SK-N-MC (cell line): Measurements from ENCODE around the gene FGF14.

Source experiments
- DNase-seq: peaks from one replicate; pipeline ENCODE4 v3.0.0-alpha.2; 2011; ENCODE audit warnings: low read depth, low spot score
- H3K27ac ChIP-seq: fragments of 200-600 bp; sonication (generic); 2 replicates; pipeline ENCODE4 v1.5.1; 2016; ENCODE audit warnings: mixed run types
- H3K36me3 ChIP-seq: fragments of 200-600 bp; sonication (generic); 2 replicates; pipeline ENCODE4 v1.6.1; 2017; ENCODE audit warnings: antibody characterized with exemption, low read length, mixed read lengths; ENCODE audit not compliant: insufficient read depth
- H3K4me3 ChIP-seq: fragments of 200-600 bp; sonication (generic); 2 replicates; pipeline ENCODE4 v1.5.1; 2016
- H3K9ac ChIP-seq: fragments of 200-600 bp; sonication (generic); 2 replicates; pipeline ENCODE4 v1.8.0; 2017; ENCODE audit warnings: mixed run types, mixed read lengths; ENCODE audit not compliant: insufficient read length
- H3K9me3 ChIP-seq: fragments of 200-600 bp; sonication (generic); 2 replicates; pipeline ENCODE4 v1.6.1; 2017; ENCODE audit warnings: low read depth, mild to moderate bottlenecking, antibody characterized with exemption, low read length, moderate library complexity, mixed read lengths
- EZH2 ChIP-seq: fragments of 200-600 bp; sonication (generic); IDR thresholded peaks from one replicate; pipeline ENCODE4 v1.6.1; 2017; ENCODE audit warnings: antibody characterized with exemption
- FOXP2 ChIP-seq: optimal IDR thresholded peaks from 2 replicates; pipeline ENCODE3; 2011; ENCODE audit warnings: mild to moderate bottlenecking, moderate library complexity; ENCODE audit not compliant: insufficient read depth; ENCODE audit errors: extremely low read length, control extremely low read depth
- POLR2AphosphoS5 ChIP-seq: IDR thresholded peaks from 2 replicates; pipeline ENCODE4 v1.6.1; 2012; ENCODE audit warnings: mild to moderate bottlenecking, low read depth, low read length, borderline replicate concordance

FGF14 gene

DNA sequence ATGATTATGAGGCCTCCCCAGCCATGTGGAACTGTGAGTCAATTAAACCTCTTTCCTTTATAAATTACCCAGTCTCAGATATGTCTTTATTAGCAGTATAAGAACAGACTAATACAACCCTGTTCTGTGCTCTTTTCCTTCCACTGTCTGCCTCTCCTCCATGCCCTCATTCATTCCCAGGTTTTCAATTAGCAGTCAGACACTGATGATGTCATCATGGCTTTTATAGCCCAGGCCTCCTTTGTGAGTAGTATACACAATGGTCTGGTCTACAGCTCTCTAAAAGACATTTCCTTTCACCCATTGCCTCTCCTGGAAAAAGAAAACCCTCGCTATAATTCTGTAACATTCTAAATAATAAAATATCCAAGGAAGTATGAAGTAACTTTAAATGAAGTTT lies 25.5 kb downstream of the FGF14 start:
- TF ChIP-seq EZH2 (no peak), FOXP2 (no peak), POLR2AphosphoS5 (no peak)
- Histone ChIP-seq H3K9me3 (no peaks in the 10 kb centered on the region), H3K36me3 (no peaks in the 10 kb centered on the region), H3K9ac (no peak overlapping the region), H3K27ac (no peak overlapping the region), H3K4me3 (no peak overlapping the region)
- no peak for DNase-seq

DNA sequence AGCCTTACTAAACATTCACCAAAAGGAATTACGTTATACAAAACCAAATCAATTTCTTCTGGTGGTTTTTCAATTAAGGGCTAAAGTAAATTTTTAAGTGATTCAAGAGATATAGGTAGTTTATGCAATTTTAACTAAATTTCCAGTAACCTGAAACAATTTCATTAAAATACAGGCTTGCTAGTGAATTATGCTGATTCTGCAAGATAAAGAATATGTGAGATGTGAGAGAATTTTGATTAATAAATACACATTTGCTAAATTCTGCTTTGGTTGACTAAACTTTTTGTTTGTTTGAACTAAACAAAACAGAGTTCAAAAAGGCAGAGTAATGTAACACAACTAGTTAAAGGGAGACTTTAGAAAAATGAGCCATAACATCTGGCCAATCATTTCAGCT lies 27.1 kb downstream of the FGF14 start:
- TF ChIP-seq POLR2AphosphoS5 (no peak), FOXP2 (no peak), EZH2 (no peak)
- no peak overlapping the region for H3K4me3 ChIP-seq

DNA sequence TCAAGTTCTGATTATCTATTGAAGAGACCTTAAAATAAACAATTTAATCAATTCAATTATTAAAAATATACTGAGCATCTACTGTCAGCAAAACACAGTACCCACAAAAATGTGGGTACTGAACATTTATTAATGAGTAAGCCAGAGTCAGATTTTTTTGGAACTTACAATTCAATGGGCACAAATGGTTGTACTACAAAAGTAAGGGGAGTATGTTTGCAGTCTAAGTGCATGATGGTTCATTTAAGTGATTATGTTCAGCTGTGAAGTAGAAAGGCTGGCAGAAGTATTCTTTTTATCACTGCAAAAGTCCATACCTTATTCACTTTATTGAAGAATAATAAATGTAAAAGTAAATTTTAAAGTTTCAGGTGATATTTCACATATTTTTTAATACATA lies 27.6 kb downstream of the FGF14 start:
- Histone ChIP-seq H3K27ac (no peak overlapping the region), H3K36me3 (no peaks in the 10 kb centered on the region), H3K4me3 (no peak overlapping the region), H3K9me3 (no peaks in the 10 kb centered on the region), H3K9ac (no peak overlapping the region)
- no peak for DNase-seq
- TF ChIP-seq POLR2AphosphoS5: no peak
- no peak for TF ChIP-seq EZH2
- no peak for TF ChIP-seq FOXP2

More for the DNA sequence above, 27.1 kb downstream of the FGF14 start:
- DNase-seq: no peak
- no peaks in the 10 kb centered on the region for H3K9me3 ChIP-seq
- H3K9ac ChIP-seq: no peak overlapping the region
- no peak overlapping the region for H3K27ac ChIP-seq
- no peaks in the 10 kb centered on the region for H3K36me3 ChIP-seq

DNA sequence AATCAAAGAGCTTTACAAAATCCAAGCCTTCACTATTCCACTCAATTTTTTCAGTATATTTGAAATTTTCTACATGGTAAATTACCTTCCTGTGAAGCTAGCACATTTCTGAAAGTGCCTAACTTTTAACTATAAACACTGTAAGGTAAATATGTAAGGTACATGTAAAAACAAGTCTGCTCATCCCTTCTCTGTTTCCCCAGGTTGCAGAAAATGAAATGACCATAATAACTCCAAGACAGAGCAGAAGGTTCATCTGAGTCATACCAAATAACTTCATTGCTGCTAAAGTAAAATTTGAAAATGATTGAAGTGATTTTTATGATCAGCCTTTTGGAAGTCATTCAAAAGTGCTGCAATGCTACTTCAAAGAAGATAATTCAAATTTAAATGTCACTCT lies 28.6 kb downstream of the FGF14 start:
- no peak for DNase-seq
- no peak overlapping the region for H3K9ac ChIP-seq
- no peaks in the 10 kb centered on the region for H3K9me3 ChIP-seq
- H3K27ac ChIP-seq: no peak overlapping the region
- H3K36me3 ChIP-seq: no peaks in the 10 kb centered on the region
- H3K4me3 ChIP-seq: no peak overlapping the region
- no peak for TF ChIP-seq EZH2
- no peak for TF ChIP-seq POLR2AphosphoS5
- no peak for TF ChIP-seq FOXP2

DNA sequence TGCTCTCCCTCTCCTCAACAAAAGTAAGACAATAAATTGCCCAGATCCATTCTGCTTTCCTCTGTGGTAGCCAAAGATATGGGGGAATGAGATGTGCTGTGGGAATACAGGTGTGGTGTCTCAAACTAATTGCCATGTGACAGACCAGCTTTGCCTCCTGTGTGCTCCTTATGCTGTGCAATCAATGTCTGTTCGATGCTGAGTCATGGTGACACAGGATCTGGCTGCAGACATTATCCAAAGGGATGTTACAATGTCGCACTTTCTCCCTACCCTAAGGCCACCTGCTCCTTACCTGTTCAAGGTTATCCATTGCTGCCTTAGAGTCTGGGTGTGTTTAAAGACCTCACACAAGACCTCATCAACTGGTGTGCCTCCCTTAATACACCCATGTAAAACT lies 32.5 kb downstream of the FGF14 start:
- Histone ChIP-seq H3K9me3 (no peaks in the 10 kb centered on the region), H3K36me3 (no peaks in the 10 kb centered on the region), H3K27ac (no peak overlapping the region), H3K9ac (no peak overlapping the region), H3K4me3 (no peak overlapping the region)
- no peak for DNase-seq
- TF ChIP-seq POLR2AphosphoS5: no peak
- TF ChIP-seq FOXP2: no peak
- TF ChIP-seq EZH2: no peak

DNA sequence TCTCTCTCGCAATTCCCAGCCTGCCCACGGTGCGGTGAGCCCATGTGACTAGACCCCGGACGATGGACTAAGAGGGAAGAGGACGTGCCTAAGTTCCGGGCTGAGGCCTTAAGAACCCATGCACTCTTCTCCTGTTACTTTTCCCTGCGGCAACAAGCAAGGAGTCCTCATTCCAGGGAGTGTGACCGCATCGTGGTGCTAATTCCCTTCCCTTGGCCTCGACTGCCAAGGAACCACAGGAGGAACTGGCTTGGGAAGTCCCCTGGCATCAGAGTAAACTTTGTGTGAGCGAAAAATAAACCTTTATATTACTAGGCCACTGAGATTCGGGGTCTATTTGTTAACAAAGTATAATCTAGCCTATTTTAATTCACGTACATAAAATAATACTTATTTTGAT lies 34.0 kb downstream of the FGF14 start:
- TF ChIP-seq POLR2AphosphoS5: no peak
- TF ChIP-seq EZH2: no peak
- TF ChIP-seq FOXP2: no peak
- H3K36me3 ChIP-seq: no peaks in the 10 kb centered on the region
- H3K4me3 ChIP-seq: no peak overlapping the region
- H3K9ac ChIP-seq: no peak overlapping the region
- no peak overlapping the region for H3K27ac ChIP-seq
- H3K9me3 ChIP-seq: no peaks in the 10 kb centered on the region
- no peak for DNase-seq

DNA sequence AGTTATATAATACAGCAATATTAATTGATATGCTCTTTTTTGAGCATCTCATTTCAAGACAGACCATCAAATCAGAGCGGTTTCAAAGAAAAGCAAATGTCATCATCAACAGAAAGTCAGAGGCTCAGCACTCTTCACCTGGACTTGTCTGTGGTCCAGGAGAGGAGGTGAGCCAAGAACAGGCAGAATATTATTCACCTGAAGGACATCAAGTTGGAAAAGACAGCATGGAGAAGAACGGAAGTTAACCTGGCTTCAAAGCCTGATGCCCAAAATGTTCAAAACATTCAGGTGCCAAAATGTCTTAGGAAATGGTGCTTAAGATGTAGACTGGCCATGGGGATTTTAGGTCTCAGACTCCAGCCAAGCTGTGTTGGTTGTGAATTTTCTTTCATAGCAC lies 40.7 kb downstream of the FGF14 start:
- Histone ChIP-seq H3K9me3 (no peaks in the 10 kb centered on the region), H3K27ac (no peak overlapping the region), H3K4me3 (no peak overlapping the region), H3K36me3 (no peaks in the 10 kb centered on the region), H3K9ac (no peak overlapping the region)
- DNase-seq: no peak
- TF ChIP-seq FOXP2 (no peak), POLR2AphosphoS5 (no peak), EZH2 (no peak)

DNA sequence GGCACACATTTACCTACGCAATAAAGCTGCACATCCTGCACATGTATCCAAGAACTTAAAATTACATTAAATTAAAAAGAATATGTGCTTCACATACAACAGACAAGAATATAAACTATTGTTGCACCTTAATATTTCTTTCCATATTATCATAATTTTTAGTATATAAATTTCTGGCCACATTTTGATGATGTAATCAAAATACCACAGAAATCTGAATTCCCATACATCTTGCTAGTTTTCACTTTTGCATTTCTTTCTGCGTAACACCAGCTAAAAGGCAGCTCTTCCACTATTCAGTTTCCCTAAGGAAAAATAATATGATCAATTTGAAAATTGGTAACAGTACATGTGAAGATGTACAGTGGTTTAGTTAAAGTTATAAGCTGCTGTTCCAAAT lies 42.6 kb downstream of the FGF14 start:
- Histone ChIP-seq H3K4me3 (no peak overlapping the region), H3K36me3 (no peaks in the 10 kb centered on the region), H3K9me3 (no peaks in the 10 kb centered on the region), H3K27ac (no peak overlapping the region), H3K9ac (no peak overlapping the region)
- TF ChIP-seq EZH2: no peak
- no peak for TF ChIP-seq FOXP2
- no peak for TF ChIP-seq POLR2AphosphoS5
- no peak for DNase-seq

DNA sequence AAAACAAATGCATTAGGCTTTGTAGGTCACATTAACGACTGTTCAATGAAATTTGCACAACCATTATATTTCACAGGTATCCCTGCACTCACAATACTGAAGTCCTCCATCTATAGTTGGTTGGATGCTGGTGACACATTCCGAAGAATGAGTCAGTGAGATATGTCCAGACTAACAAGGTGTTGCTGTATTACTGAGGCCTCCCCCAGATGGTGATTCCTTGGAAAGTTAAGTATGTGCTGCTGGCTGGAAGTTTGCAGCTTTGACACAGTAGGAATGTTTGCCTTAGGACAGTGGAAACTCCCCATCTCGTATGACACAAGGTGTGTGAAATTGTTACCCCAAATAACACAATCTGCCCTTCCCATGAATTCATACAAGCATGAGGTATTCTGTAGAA lies 46.6 kb downstream of the FGF14 start:
- DNase-seq: no peak
- Histone ChIP-seq H3K9me3 (no peaks in the 10 kb centered on the region), H3K27ac (no peak overlapping the region), H3K9ac (no peak overlapping the region), H3K36me3 (no peaks in the 10 kb centered on the region), H3K4me3 (no peak overlapping the region)
- TF ChIP-seq FOXP2: no peak
- no peak for TF ChIP-seq POLR2AphosphoS5
- TF ChIP-seq EZH2: no peak

DNA sequence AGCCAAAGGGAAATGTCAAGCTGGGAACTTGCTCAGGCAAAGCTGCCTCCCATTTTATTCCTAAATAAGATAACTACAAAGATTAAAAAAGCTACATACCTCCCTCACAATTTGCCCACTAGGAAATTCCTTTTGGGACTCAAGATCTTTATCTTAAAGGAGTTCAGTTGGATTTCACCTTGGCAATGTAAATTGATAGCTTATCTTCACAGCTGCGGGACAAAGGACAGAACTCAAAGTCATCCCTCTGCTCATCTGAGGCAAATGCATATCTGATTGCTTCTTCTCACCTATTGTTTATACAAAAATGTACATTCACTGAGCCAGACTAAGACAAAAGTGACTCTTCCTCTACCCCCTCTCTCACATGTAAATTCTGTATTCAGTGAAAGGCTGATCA lies 47.8 kb downstream of the FGF14 start:
- no peak for DNase-seq
- Histone ChIP-seq H3K4me3 (no peak overlapping the region), H3K9ac (no peak overlapping the region), H3K36me3 (no peaks in the 10 kb centered on the region), H3K27ac (no peak overlapping the region), H3K9me3 (no peaks in the 10 kb centered on the region)
- TF ChIP-seq FOXP2 (no peak), EZH2 (no peak), POLR2AphosphoS5 (no peak)
